Measurements from ENCODE around the gene ZNF428.
"Not testable (repeated sequence)": the region's sequence is repeated elsewhere in the genome, so short reads cannot be mapped to it uniquely, and the experiment has no call there.

Gene ZNF428, protein sequence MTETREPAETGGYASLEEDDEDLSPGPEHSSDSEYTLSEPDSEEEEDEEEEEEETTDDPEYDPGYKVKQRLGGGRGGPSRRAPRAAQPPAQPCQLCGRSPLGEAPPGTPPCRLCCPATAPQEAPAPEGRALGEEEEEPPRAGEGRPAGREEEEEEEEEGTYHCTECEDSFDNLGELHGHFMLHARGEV

DNA sequence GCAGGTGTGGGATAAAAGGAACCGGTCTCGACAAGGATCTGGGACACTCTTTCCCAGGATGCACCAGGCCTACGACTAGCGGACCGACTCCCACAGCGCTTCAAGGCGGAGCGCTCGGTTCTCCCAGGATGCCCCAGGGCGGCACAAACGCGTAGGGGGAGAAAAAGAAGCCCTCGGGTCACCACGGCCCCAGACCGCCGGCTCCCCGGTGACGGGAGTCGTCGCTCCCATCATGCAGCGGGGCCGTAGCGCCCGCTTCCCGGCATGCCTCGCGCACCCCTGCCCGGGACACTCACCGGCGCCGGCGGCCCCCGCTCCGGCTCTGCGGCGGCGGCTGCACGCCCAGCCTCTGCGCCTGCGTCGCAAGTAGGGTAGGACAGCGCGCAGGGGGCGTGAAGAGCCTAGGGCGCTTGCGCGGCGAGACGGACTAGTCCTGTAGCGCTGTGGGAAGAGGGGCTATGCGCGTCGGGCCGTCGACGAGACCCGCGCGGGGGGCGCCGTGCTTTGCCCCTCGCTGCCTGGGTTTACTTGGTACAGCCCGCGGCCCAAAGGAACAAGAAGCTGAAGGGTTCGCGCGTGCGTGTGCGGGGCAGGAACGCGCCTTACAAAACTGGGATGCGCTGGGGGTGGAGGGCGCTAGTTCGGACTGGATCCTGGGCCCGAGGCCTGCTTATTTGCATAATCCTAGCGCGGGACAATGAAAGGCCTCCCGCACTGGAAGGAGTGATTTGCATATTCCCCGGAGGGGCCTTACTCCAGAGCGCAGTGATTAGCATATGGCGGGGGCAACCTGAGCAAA, at the start of gene ZNF428:
TSS of gene ZNF428 (minus strand) at position 368 of the 799 bp plus-strand sequence. CDS start 5,325 bp downstream, outside the sequence.
- peak; percentile 87 for DNase-seq

DNA sequence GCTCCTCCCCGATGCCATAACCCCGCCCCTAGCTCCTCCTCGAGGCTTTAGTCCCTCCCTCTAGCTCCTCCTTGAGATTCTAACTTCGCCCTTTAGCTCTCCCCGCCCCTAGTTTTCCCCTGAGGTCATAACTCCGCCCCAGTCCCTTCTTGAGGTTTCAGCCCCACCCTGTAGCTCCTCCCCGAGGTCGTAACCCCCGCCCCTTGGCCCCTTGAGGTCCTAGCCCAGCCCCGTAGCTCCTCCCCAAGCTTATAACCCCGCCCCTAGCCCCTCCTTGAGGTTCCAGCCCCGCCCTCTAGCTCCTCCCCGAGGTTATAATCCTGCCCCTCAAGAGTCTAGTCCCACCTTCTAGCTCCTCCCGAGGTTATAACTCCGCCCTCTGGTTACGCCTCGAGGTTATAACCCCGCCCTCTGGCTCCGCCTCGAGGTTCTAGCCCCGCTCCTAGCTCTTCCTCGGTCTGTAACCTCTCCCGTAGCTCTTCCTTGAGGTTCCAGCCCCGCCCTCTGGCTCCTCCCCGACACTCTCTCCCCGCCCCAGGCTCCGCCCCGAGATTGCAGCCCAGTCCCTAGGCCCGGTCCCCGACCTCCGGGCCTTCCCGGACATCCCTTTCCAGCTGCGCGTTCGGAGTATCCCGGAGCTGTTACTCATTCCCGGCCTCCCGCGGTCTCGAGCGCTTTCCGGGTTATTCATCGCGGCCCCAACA, 49.1 kb upstream of the ZNF428 start:
- peak; percentile 96 for DNase-seq

DNA sequence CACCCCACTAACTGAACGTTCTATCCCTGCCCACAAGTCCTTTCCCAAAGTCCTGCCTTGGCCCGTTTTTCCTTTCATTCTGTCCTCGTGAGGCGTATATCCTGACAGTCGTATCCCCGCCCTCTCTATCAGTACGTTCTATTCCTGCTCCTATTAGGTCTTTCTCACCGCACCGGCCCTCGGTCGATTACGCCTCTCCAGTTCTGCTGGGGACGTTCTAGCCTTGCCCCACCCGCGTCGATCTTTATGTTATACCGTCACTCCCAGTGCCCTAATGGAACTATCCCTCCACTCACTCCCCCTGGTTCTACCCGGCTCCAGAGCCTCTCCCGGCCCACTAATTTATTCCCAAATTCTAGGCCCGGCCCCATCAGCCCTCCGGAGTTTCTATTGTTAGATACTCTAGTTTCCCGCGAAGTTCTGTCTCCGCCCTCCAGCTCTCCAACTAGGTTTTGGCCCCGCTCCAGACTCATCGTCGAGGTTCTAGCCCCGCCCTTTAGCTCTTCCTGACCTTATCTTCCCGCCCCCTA, 48.5 kb upstream of the ZNF428 start:
- no peak for DNase-seq

DNA sequence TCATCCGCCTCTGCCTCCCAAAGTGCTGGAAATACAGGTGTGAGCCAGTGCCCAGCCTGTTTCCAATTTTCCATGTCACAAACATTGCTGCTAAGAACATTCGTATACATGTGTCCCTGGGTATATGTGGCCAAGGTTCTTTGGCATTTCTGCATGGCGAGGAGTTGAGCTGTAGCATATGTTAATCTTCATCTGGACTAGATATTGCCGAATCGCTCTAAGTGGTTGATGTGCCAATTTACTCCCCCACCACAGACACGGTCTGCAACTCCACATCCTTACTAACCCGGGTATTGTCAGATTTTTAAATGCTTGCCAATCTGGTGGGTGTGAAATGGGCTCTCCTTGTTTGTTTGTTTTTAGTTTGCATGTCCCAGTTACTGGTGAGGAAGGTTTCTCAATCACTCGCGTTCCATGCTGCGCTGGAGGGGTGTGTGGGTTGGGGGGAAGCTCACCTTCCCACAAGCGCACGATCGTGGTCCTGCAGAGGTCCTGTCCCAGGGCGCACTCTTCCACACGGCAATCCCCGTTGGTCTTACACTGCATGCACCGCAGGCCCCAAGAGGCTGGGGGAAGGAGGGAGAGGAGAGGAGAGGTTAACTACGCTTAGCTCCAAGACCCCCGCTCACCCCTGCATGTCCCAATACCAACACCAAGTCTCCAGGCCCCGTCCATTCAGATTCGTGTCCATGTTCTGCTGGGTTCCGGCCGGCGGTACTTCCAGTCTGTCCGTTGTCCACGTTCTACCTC, 47.9 kb upstream of the ZNF428 start:
- DNase-seq: peak; percentile 5

DNA sequence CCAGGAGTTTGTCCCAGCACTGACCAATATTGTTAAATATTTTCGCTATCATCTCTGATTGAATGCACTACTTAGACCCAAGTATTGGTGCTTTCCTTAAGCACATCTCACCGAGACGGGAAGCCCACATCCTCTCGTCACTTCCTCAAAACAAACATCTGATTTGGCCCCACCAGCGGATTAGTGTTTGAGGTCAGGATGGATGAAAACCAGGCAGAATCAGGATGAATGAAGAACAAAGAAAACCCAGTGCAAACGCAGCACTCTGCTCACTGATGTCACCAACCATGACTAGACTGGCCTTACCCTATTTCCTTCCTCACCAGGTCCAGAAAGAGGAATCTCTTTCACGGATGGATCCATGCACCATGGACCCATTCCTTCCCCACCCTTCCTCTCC, 44.6 kb upstream of the ZNF428 start:
- DNase-seq: peak; percentile 60

DNA sequence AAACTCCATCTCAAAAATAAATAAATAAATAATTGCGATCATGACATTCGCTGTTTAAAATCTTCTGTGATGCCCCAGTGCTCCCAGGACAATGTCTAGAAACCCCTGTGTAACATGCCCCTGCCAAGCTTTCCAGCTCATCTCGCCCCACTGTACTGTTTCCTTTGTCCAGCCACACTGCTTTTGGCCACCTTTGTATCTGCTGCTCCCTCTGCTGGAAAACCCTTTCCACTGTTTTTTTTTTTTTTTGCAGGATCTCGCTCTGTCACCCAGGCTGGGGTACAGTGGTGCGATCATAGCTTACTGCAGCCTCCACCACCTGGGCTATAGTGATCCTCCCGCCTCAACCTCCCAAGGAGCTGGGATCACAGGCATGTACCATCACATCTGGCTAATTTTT, 43.1 kb upstream of the ZNF428 start:
- no peak for DNase-seq

DNA sequence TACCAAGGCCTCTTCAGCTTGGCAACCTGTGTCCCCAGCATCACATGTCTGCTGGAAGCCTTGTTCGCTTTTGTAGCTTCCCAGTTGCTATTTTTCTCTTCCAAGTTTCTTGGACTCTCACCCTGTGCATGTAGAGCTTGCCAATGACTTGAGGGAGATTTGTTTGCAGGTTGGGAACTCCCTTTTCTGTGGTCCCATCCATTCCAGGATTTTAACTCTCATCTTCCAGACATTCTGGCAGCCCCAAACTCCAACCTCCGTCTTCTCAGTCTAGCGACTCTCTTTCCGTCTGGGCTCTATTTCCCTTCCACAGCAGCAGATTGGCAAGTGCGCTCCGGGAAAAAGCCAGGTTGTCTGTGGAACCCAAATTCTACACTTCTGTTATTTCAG, 41.5 kb upstream of the ZNF428 start:
- DNase-seq: no peak

DNA sequence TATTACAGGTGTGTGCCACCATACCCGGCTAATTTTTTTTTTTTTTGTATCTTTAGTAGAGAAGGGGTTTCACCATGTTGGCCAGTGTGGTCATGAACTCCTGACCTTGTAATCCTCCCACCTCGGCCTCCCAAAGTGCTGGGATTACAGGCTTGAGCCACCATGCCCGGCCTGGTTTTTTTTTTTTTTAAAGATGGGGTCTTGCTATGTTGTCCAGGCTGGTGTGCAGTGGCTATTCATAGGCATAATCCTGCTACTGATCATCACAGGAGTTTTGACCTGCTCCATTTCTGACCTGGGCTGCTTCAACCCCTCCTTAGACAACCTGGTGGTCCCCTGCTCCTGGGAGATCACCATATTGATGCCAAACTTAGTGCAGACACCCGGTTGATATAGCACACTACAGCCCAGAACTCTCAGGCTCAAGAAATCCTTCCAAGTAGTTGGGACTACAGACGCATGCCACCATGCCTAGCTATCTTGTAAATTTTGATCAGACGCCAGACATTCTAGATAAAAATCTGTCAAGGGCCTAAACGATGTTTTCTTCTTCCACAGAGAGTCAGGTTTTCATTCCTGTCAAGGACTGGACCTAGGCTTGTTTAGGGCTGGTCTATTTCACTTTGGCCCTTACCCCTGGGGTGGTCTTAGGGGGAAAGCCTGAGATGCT, 41.0 kb upstream of the ZNF428 start:
- DNase-seq: no peak

DNA sequence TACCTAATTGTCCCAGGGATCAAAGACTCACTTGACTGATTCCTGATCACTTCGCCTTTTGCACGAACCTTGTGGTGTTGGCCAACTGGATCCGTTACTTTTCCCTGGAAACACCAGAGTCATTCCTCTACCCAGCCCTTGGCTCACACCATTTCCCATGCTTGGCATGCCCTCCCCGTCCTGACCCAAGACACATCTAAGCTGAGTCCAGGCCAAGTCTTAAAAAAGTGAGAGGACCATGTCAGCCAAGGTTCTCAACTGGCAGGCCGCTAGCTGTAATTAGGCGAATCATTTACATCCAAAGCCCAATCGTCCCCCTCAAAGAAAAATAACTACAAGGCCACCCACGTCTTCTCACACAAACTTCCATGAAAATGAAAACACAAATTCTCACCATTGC, 39.1 kb upstream of the ZNF428 start:
- DNase-seq: no peak

DNA sequence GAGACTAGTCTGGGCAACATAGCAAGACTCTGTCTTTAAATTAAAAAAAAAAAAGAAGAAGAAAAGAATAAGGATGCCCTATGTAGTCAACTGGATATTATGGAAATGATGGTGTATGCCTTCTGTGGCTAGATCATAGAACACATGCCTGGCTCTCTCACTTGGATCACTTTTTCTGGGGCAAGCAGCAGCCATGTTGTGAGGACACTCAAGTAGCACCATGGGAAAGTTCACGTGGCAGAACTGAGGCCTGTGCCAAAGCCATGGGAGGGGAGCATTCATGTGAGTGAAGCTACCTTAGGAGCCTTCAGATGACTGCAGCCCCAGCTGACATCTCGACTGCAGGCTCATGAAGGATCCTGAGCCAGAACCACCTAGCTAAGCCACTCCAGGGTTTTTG, 38.6 kb upstream of the ZNF428 start:
- DNase-seq: no peak

DNA sequence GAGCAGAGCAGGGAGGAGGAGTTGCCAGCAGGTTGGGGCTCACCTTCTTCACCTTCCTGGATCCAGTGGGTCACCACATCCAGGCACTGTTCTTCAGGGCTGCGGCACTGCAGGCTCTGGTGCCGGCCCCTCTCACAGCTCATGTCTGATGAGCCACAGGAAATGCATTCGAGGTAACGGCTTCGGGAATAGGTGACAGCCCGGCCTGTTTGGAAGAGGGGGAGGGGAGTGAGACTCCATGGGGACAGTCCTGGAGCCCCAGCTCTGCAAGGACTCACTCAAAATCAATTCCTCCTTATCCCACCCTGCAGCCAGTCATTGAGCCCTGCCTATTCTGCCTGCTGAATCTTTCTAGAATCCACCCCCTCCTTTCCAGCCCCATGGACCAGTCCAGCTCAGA, 37.0 kb upstream of the ZNF428 start:
- DNase-seq: no peak

DNA sequence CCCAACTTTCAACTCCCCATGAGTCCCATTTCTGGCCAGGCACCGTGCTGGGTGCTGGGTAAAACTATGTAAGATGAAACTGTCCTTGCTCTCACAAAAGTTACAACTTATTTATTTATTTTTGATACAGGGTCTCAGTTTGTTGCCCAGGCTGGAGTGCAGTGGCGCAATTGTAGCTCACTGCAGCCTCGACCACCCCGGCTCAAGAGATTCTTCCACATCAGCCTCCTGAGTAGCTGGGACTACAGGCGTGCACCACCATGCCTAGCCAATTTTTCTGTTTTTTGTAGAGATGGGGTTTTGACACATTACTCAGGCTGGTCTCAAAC, 33.1 kb upstream of the ZNF428 start:
- DNase-seq: no peak

DNA sequence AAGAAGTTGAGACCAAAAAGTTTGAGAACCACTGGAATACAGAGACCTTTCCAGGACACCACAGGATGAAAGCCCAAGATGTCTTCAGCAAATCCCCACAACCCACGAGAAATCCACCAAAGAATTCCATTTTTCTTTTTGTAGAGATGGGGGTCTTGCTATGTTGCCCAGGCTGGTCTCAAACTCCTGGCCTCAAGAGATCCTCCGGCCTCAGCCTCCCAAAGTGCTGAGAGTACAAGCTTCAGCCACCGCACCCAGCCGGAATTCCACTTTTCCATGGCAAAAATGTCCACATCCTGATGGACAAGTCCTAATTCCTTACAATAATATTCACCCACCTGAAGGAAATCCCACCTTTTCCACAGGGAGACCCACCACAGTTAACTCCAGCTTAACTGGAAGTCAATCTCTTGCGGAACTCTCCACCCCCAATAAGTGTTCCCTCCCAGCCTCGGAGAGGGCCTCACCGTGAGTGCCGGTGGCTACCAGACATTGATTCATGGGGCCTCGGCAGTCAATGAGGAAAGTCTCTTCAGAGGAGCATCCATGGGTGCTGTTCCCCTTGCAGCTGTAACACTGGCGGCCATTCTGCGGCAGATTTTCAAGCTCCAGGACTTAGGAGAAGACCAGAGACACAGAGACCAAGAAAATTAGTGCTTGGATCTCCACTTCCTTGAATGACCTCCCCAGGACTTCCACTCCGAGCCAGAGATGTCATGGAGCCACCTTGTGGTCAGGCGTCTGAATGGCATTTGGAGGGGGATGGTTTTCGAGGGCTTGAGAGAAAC, 32.5 kb upstream of the ZNF428 start:
- DNase-seq: peak; percentile 49

DNA sequence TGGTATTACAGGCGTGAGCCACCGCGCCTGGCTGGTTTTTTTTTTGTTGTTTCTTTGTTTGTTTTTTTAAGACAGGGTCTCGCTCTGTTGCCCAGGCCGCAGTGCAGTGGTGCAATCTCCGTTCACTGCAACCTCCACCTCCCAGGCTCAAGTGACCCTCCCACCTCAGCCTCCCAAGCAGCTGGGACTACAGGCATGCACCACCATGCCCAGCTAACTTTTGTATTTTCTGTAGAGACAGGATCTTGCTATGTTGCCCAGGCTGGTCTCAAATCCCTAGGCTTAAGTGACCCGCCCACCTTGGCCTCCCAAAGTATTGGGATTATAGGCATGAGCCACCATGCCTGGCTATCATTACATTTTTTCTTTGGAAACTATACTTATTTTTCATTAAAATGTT, 30.8 kb upstream of the ZNF428 start:
- not testable (repeated sequence) for DNase-seq

DNA sequence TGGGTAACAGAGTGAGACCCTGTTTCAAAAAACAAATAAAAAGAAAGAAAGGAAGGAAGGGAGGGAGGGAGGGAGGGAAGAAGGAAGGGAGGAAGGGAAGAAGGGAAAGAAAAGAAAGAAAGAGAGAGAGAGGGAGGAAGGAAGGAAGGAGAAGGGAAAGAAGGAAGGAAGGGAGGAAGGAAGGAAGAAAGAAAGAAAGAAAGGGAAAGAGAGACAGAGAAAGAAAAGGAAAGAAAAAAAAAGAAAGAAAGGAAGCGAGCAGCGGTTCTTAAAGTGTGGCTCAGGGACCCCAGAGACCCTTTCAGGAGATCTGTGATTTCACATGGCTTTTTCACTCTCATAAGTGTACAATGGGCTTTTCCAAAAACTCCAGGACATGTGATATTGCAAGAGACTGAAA, 30.1 kb upstream of the ZNF428 start:
- DNase-seq: no peak

DNA sequence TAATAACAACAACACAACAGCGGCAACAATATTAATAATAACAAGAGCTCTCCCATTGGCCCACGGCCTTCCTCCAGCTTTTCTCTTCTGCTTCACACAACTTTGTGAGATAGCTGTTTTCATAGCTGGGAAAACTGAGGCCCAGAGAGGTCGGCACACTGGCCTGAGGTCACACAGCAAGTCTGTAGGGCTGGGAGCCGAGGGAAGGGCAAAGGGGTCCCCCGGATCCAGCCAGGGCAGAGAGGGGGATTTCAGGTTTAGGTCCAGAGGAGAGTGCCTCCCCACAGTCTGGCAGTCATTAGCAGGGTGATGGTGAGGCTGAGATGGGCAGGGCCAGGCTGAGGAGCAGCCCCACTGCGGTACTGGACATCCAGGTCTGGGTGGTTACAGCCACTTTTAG, 29.2 kb upstream of the ZNF428 start:
- DNase-seq: no peak

DNA sequence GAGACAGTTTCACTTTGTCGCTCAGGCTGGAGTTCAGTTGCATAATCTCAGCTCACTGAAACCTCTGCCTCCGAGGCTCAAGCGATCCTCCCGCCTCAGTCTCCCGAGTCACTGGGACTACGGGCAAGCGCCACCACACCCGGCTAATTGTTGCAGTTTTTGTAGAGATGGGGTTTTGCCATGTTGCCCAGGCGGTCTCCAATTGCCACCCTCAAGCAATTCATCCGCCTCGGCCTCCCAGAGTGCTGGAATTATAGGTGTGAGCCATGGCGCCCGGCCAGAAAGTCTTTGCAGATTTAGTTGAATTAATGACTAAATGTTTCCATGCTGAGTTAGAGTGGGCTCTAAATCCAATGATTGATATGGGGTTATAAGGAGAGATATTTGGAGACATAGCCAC, 24.8 kb upstream of the ZNF428 start:
- DNase-seq: no peak

DNA sequence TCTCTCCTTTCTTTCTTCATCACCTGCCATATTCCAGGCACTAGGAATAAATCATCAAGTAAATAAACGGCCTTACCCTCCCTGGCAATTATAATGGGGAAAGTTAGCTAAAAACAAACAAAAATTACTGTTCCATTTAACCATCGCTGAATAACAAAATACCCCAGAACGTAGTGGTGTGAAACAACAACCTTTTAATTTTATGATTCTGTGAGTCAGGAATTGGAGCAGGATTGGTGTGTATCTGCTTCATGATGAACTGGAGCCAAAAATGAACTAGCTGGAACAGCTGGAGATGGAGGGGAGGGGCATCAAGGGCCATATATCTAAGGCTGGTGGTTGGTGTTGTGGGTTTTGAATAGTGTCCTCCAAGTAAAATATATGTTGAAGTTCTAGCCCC, 23.9 kb upstream of the ZNF428 start:
- DNase-seq: no peak

DNA sequence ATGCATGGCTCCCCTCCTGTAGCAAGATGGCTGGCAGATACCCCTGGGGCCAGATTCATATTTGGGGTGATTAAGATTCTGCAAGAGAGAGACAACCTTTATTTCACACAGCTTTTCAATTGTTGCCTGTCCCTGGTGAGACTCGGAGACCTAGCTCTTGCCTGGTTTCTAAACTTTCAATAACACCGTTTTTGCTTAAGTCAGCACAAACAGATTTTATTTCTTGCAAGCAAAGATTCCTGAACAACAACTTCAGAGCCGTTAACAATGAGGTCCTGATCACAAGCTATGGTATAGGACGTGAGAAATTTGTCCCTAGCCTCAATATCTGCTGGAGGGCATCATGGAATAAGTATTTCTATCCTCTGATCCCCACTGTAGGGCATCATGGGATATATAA, 23.1 kb upstream of the ZNF428 start:
- DNase-seq: no peak

DNA sequence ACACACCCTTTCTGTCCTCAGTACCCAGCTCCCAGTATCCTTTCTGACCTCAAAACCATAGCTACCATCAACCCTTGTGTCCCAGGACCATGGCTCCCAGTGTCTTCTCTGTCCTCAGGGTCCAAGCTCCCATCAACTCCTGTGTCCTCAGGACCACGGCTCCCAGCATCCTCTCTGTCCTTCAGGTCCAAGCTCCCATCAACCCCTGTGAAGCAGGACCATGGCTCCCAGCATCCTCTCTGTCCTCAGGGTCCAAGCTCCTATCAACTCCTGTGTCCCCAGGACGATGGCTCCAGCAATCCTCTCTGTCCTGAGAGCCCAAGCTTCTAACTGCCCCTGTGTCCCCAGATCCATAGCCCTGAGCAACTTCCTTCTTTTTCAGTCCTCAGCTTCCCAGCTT, 21.9 kb upstream of the ZNF428 start:
- DNase-seq: no peak

DNA sequence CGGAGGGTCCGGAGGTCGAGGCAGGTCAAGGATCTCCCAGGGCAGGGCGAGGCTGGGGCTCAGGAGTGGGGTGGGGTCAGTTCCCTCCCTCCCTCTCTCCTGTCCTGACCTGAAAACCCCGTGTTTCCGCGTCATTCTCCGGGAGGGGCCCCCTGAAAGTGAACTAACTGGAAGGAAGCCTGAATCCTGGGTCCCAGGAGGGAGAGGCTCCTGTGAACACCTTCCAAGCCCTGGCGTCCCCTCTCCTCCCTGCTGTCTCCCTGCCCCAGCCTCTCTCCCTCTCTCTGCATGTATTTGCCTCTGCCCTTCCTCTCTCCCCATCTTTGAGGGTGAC, 21.0 kb upstream of the ZNF428 start:
- no peak for DNase-seq

Data from CD4-positive, alpha-beta T cell treated with Interleukin-17A for 4 hours (primary cell).